ENCODE measurements around the gene GLIS1. TPM values are rescaled to one million over a fixed set of nuclear protein-coding genes. Genes with fewer than 3 reads are reported as not detected.

Gene GLIS1
- polyA plus RNA-seq, 1 donor from 2014 or later, result not detected

DNA sequence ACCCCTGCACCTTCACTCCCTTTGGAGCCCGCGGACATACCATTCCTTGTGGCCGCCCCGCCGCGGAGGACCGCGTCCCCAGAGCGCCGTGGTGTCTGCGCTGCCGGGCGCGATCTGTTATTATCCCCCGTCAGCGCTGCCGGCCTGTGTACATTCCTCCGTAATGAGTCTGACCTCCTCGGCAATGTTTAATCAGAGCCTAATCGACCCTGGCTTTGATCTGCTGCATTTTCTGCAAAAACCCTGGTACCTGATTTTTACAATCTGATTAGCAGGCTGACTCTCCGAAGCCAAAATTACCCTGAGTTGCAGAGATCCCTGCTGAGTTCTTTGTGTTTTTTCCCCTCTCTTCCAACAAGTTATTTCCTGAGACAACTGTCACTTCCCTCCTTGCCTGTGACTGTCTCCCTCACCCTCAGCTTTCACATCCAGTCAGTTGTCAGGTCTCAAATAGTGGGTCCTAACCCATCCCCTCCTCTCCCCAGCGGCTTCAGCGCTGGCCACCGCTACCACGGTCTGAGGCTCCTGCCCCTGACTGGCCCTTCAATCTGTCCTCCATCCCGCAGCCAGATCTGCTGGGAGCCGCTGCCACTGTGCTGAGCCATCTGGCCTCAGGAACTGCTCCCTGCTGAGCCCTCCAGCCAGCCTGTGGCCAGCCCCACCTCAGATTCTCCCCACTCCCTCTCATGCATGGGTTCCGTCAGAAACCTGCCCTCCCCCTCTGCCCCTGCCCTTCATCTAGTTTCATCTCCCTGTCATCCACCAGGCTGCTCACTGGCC, 53.5 kb downstream of the GLIS1 start:
- Histone ChIP-seq H3K4me3 (ENCODE audit: low read length) (no peak overlapping the region), H3K9me3 (ENCODE audit: low read length) (no peaks in the 10 kb centered on the region), H4K20me1 (ENCODE audit: insufficient read depth) (no peaks in the 10 kb centered on the region), H3K9ac (ENCODE audit: low read length) (no peak overlapping the region), H3K27ac (ENCODE audit: low read length) (no peak overlapping the region), H3K9me2 (ENCODE audit: insufficient read depth, low read length) (no peaks in the 10 kb centered on the region), H3K4me2 (ENCODE audit: low read length) (no peak overlapping the region), H3K36me3 (ENCODE audit: insufficient read depth, low read length) (no peaks in the 10 kb centered on the region), H3K79me2 (replicated peaks; ENCODE audit: insufficient read depth, low read length) (no peaks in the 10 kb centered on the region), H3K27me3 (ENCODE audit: insufficient read depth, low read depth, low read length) (no peaks in the 10 kb centered on the region), H2AFZ (ENCODE audit: low read depth, low read length) (no peak overlapping the region), H3F3A (ENCODE audit: insufficient read depth, low read length, poor library complexity, severe bottlenecking) (no peaks in the 10 kb centered on the region)
- TF ChIP-seq RAD21 (conservative IDR thresholded peaks at IDR 0.05) (no peak), SMC3 (conservative IDR thresholded peaks at IDR 0.05; ENCODE audit: poor library complexity) (no peak), MXI1 (conservative IDR thresholded peaks at IDR 0.05; ENCODE audit: poor library complexity, severe bottlenecking) (no peak), EZH2 (IDR thresholded peaks at IDR 0.05; ENCODE audit: borderline replicate concordance, insufficient read depth, low read length, poor library complexity, severe bottlenecking) (no peak), EP300 (conservative IDR thresholded peaks at IDR 0.05; ENCODE audit: poor library complexity, severe bottlenecking) (no peak), TAF1 (IDR thresholded peaks at IDR 0.05; ENCODE audit: low read depth) (no peak), POLR2AphosphoS5 (IDR thresholded peaks at IDR 0.05) (no peak)
- TF ChIP-seq, protein P1, sequence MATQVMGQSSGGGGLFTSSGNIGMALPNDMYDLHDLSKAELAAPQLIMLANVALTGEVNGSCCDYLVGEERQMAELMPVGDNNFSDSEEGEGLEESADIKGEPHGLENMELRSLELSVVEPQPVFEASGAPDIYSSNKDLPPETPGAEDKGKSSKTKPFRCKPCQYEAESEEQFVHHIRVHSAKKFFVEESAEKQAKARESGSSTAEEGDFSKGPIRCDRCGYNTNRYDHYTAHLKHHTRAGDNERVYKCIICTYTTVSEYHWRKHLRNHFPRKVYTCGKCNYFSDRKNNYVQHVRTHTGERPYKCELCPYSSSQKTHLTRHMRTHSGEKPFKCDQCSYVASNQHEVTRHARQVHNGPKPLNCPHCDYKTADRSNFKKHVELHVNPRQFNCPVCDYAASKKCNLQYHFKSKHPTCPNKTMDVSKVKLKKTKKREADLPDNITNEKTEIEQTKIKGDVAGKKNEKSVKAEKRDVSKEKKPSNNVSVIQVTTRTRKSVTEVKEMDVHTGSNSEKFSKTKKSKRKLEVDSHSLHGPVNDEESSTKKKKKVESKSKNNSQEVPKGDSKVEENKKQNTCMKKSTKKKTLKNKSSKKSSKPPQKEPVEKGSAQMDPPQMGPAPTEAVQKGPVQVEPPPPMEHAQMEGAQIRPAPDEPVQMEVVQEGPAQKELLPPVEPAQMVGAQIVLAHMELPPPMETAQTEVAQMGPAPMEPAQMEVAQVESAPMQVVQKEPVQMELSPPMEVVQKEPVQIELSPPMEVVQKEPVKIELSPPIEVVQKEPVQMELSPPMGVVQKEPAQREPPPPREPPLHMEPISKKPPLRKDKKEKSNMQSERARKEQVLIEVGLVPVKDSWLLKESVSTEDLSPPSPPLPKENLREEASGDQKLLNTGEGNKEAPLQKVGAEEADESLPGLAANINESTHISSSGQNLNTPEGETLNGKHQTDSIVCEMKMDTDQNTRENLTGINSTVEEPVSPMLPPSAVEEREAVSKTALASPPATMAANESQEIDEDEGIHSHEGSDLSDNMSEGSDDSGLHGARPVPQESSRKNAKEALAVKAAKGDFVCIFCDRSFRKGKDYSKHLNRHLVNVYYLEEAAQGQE (IDR thresholded peaks at IDR 0.05; ENCODE audit: borderline replicate concordance), result no peak
- TF ChIP-seq, protein P2, sequence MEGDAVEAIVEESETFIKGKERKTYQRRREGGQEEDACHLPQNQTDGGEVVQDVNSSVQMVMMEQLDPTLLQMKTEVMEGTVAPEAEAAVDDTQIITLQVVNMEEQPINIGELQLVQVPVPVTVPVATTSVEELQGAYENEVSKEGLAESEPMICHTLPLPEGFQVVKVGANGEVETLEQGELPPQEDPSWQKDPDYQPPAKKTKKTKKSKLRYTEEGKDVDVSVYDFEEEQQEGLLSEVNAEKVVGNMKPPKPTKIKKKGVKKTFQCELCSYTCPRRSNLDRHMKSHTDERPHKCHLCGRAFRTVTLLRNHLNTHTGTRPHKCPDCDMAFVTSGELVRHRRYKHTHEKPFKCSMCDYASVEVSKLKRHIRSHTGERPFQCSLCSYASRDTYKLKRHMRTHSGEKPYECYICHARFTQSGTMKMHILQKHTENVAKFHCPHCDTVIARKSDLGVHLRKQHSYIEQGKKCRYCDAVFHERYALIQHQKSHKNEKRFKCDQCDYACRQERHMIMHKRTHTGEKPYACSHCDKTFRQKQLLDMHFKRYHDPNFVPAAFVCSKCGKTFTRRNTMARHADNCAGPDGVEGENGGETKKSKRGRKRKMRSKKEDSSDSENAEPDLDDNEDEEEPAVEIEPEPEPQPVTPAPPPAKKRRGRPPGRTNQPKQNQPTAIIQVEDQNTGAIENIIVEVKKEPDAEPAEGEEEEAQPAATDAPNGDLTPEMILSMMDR (IDR thresholded peaks at IDR 0.05; ENCODE audit: poor library complexity, severe bottlenecking), result no peak

DNA sequence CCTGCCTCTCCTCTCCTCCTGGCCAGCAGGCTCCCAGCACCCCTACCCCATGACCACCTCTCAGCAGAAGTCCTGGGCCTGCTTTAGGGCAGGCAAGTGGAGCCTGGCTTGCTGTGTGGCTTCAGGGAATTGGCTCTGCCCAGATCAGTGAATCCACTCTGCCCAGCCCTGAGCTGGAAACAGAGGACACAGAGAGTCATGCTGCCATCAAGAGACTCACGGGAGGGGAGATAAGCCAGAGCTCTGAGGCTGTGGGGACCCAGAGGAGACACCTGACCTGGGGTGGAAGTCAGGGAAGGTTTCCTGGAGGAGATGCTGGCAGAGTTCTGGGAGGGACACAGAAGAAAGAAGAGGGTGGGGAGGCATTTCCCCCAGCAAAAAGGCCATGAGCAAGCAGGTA, 54.2 kb downstream of the GLIS1 start:
- TF ChIP-seq, protein P1 (IDR thresholded peaks at IDR 0.05; ENCODE audit: borderline replicate concordance), result no peak
- TF ChIP-seq EP300 (conservative IDR thresholded peaks at IDR 0.05; ENCODE audit: poor library complexity, severe bottlenecking) (no peak), EZH2 (IDR thresholded peaks at IDR 0.05; ENCODE audit: borderline replicate concordance, insufficient read depth, low read length, poor library complexity, severe bottlenecking) (no peak), MXI1 (conservative IDR thresholded peaks at IDR 0.05; ENCODE audit: poor library complexity, severe bottlenecking) (no peak), RAD21 (conservative IDR thresholded peaks at IDR 0.05) (no peak), TAF1 (IDR thresholded peaks at IDR 0.05; ENCODE audit: low read depth) (no peak), POLR2AphosphoS5 (IDR thresholded peaks at IDR 0.05) (no peak), SMC3 (conservative IDR thresholded peaks at IDR 0.05; ENCODE audit: poor library complexity) (no peak)
- TF ChIP-seq, protein P2 (IDR thresholded peaks at IDR 0.05; ENCODE audit: poor library complexity, severe bottlenecking), result no peak
- H3K27me3 ChIP-seq (ENCODE audit: insufficient read depth, low read depth, low read length), result no peaks in the 10 kb centered on the region
- H3K9me3 ChIP-seq (ENCODE audit: low read length), result no peaks in the 10 kb centered on the region
- no peaks in the 10 kb centered on the region for H4K20me1 ChIP-seq (ENCODE audit: insufficient read depth)
- H3F3A ChIP-seq (ENCODE audit: insufficient read depth, low read length, poor library complexity, severe bottlenecking), result no peaks in the 10 kb centered on the region
- H3K36me3 ChIP-seq (ENCODE audit: insufficient read depth, low read length), result no peaks in the 10 kb centered on the region
- H3K4me2 ChIP-seq (ENCODE audit: low read length), result no peak overlapping the region
- H2AFZ ChIP-seq (ENCODE audit: low read depth, low read length), result no peak overlapping the region
- no peaks in the 10 kb centered on the region for H3K79me2 ChIP-seq (replicated peaks; ENCODE audit: insufficient read depth, low read length)
- no peaks in the 10 kb centered on the region for H3K9me2 ChIP-seq (ENCODE audit: insufficient read depth, low read length)
- no peak overlapping the region for H3K9ac ChIP-seq (ENCODE audit: low read length)
- H3K4me3 ChIP-seq (ENCODE audit: low read length), result no peak overlapping the region
- H3K27ac ChIP-seq (ENCODE audit: low read length), result no peak overlapping the region

Data from neural cell (in vitro differentiated cells).